ENCODE measurements around the gene HNRNPU.

HNRNPU gene

DNA sequence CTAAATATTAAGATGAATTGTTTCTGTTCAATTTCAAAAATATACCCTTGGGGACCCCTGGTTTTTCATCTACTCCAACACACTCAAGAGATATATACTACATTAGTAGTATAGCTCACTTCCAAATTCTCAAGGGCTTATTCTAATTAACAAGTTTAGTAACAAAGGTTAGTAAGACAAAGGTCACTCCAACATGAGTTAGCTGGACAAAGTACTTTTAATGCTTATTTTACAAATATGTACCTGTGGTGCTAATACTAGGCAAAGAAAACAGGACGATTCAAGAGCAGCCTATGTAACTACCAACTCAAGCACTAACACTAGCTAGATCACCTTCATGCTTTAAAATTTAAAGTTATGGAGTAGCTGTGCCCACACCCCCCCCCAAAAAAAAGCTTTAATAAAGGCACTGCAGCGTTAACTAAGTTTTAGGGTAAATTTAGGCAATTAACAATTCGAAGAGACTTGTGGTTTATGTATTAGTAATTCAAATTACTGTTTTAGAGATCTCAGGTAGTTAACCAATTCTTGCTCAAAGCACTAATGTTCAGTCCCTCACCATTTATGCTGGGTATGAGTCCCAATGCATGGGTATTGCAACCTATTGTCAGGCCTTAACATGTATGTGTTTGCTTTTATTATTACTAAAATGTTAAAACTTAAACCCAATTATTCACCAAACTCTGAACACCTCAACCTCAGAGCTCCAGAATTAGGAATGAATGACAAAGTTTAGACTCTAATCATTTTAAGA is 14.1 kb downstream of the HNRNPU start:
- Histone ChIP-seq H3K27me3 (replicated peaks; ENCODE audit: control insufficient read depth, insufficient read depth, low read length) (no peaks in the 10 kb centered on the region), H3K36me3 (ENCODE audit: control insufficient read depth, insufficient read depth, low read length) (peaks cover 13% of the 10 kb centered on the region), H3K4me3 (replicated peaks; ENCODE audit: low read depth, low read length) (no peak overlapping the region)
- no peak for DNase-seq (ENCODE audit: extremely low read depth, insufficient read length)
- TF ChIP-seq, protein P1, sequence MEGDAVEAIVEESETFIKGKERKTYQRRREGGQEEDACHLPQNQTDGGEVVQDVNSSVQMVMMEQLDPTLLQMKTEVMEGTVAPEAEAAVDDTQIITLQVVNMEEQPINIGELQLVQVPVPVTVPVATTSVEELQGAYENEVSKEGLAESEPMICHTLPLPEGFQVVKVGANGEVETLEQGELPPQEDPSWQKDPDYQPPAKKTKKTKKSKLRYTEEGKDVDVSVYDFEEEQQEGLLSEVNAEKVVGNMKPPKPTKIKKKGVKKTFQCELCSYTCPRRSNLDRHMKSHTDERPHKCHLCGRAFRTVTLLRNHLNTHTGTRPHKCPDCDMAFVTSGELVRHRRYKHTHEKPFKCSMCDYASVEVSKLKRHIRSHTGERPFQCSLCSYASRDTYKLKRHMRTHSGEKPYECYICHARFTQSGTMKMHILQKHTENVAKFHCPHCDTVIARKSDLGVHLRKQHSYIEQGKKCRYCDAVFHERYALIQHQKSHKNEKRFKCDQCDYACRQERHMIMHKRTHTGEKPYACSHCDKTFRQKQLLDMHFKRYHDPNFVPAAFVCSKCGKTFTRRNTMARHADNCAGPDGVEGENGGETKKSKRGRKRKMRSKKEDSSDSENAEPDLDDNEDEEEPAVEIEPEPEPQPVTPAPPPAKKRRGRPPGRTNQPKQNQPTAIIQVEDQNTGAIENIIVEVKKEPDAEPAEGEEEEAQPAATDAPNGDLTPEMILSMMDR (IDR thresholded peaks at IDR 0.05; ENCODE audit: insufficient read depth, low read length, poor library complexity, severe bottlenecking), result no peak

DNA sequence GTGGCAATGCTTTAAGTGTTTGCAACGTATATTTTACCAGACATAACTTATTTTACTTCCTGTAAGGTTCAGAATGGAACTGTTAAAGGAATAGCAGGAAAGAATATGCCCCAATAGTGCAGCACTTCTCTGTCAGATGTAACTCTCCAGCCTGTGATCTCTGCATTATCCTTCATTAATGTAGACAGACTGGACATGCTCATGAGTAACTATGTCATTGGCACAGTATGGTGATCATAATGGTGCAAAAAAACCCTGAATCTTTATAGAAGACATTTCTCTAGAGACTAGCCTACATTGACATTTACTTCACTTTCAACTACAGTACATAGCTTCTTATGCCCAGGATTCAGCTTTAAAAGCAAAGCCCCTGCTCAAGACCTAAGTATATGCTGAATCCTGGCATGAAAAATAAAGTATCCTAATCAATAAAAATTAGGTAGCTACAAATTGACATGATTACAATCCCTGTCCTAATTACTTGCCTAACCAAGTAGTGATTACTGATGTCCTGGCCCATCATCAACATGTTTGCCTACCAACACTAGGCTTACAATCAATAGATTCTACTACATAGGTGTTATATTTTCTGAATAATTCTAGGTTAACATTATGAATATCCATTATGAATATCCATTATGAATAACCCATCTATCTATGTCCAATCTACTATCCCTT is 15.0 kb downstream of the HNRNPU start:
- no peak overlapping the region for H3K4me3 ChIP-seq (replicated peaks; ENCODE audit: low read depth, low read length)
- TF ChIP-seq, protein P1 (IDR thresholded peaks at IDR 0.05; ENCODE audit: insufficient read depth, low read length, poor library complexity, severe bottlenecking), result no peak
- H3K27me3 ChIP-seq (replicated peaks; ENCODE audit: control insufficient read depth, insufficient read depth, low read length), result no peaks in the 10 kb centered on the region
- DNase-seq (ENCODE audit: extremely low read depth, insufficient read length), result no peak
- H3K36me3 ChIP-seq (ENCODE audit: control insufficient read depth, insufficient read depth, low read length), result peaks cover 10% of the 10 kb centered on the region

DNA sequence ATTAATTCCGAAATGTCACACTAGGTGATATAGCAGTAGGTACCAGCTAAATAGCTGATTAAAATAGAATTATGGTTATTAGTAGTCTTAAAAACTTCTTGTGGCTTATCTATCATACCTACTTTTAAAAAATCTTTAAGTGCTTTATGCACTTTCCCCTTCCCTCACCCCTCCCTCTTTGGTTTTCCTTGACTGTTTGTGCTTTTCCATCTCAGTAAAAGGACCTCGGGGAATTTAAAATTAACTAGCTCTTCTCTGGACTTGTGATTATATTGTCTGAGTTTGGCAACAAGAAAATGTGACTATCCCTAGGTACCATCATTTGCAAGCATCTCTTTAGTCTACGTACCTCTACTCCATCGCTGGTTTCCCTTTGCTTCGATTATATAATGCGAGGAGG is 17.7 kb downstream of the HNRNPU start:
- peaks cover 11% of the 10 kb centered on the region for H3K36me3 ChIP-seq (ENCODE audit: control insufficient read depth, insufficient read depth, low read length)
- DNase-seq (ENCODE audit: extremely low read depth, insufficient read length), result no peak
- no peaks in the 10 kb centered on the region for H3K27me3 ChIP-seq (replicated peaks; ENCODE audit: control insufficient read depth, insufficient read depth, low read length)
- TF ChIP-seq, protein P1 (IDR thresholded peaks at IDR 0.05; ENCODE audit: insufficient read depth, low read length, poor library complexity, severe bottlenecking), result no peak
- H3K4me3 ChIP-seq (replicated peaks; ENCODE audit: low read depth, low read length), result no peak overlapping the region

DNA sequence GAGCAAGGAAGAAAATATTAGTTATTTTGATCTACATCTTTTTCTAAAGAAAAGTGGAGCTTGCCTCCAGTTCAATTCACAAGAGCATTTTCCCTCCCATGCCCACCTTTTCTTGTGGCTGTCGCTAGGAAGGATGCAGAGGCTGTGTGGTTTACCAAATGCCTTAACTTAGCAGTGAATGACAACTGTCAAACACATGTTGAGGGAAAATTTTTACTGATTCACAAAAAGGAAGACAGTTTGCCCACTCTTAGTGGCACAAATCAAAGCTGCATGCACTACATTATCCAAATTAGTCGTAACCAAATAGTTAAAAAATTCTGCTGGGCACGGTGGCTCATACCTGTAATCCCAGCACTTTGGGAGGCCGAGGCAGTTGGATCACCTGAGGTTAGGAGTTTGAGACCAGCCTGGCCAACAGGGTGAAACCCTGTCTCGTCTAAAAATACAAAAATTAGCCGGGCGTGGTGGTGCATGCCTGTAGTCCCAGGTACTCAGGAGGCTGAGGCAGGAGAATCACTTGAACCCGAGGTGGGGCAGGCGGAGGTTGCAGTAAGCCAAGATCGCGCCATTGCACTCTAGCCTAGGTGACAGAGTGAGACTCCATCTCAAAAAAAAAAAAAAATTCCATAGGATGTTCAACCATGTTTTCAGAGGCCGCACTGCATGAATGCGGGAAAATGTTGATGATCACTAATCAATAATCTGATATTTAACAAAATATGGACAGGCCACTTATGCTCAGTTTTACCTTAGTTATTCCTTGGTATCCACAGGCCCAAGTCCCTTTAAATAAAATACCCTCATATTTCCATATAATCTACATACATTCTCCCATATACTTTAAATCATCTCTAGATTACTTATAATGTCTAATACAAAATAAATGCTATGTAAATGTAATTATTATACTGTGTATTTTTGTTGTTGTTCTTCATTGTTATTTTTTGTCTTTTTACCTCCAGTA is 19.9 kb downstream of the HNRNPU start:
- peaks cover 11% of the 10 kb centered on the region for H3K36me3 ChIP-seq (ENCODE audit: control insufficient read depth, insufficient read depth, low read length)

More for the DNA sequence above, 19.9 kb downstream of the HNRNPU start:
- H3K4me3 ChIP-seq (replicated peaks; ENCODE audit: low read depth, low read length), result no peak overlapping the region
- TF ChIP-seq, protein P1 (IDR thresholded peaks at IDR 0.05; ENCODE audit: insufficient read depth, low read length, poor library complexity, severe bottlenecking), result no peak
- no peak for DNase-seq (ENCODE audit: extremely low read depth, insufficient read length)
- H3K27me3 ChIP-seq (replicated peaks; ENCODE audit: control insufficient read depth, insufficient read depth, low read length), result no peaks in the 10 kb centered on the region

Data from GM06990 (cell line).